ENCODE measurements around the gene MAP7. TPM values are rescaled to one million over a fixed set of nuclear protein-coding genes. Genes with fewer than 3 reads are reported as not detected.

The MAP7 gene
- total RNA-seq, 1 donor from 2014 or later: 0.77 TPM

DNA sequence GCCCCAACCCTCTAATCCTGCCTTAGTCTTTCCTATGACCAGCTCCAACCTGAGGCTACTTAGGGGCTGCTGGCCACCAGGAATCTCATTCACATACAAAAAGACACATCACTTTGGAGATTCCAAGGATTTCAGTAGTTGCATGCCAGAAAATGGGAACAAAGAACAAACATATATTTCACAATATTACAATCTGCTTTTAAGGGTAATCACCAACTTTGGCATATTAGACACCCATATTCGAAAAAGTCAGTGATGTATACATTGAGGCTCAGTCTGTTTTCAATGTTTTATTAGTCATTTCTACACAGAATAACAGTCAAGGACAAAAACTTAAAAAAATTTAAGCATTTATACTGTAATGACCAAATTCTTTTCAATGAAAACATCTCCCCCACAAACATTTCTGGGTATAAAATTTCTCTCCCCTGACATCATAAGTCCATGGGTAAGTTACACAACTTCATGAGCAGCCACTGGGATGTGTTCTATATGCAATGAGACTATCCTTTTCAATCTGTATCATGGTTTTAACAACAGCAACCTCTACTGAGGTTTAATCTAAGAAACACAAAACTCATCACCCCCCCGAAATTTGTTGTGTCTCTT is 103.5 kb downstream of the MAP7 start:
- no peak for DNase-seq (ENCODE audit: low spot score)

DNA sequence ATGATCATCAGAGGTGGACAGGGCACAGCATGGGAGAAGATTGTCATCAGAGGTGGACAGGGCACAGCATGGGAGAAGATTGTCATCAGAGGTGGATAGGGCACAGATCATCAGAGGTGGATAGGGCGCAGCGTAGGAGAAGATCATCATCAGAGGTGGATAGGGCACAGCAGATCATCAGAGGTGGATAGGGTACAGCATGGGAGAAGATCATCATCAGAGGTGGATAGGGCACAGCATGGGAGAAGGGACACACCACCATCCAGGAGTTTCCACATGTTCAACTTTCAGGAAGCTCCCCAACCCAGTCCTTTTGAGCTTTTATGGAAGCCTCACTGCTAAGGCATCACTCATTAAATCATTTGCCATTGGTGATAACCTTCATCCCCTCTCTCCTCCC is 104.1 kb downstream of the MAP7 start:
- Mint-ChIP-seq H3K27ac (ENCODE audit: unreplicated experiment) (no peak overlapping the region), H3K4me1 (ENCODE audit: low read depth) (no peaks in the 10 kb centered on the region)

More for the DNA sequence above, 103.5 kb downstream of the MAP7 start:
- H3K27me3 Mint-ChIP-seq (ENCODE audit: low read depth): peaks cover 17% of the 10 kb centered on the region
- peaks cover 7% of the 10 kb centered on the region for H3K9me3 Mint-ChIP-seq (ENCODE audit: low read depth)
- TF ChIP-seq, protein P1, sequence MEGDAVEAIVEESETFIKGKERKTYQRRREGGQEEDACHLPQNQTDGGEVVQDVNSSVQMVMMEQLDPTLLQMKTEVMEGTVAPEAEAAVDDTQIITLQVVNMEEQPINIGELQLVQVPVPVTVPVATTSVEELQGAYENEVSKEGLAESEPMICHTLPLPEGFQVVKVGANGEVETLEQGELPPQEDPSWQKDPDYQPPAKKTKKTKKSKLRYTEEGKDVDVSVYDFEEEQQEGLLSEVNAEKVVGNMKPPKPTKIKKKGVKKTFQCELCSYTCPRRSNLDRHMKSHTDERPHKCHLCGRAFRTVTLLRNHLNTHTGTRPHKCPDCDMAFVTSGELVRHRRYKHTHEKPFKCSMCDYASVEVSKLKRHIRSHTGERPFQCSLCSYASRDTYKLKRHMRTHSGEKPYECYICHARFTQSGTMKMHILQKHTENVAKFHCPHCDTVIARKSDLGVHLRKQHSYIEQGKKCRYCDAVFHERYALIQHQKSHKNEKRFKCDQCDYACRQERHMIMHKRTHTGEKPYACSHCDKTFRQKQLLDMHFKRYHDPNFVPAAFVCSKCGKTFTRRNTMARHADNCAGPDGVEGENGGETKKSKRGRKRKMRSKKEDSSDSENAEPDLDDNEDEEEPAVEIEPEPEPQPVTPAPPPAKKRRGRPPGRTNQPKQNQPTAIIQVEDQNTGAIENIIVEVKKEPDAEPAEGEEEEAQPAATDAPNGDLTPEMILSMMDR (IDR thresholded peaks at IDR 0.05): no peak
- H3K4me3 Mint-ChIP-seq (ENCODE audit: unreplicated experiment): no peak overlapping the region
- no peaks in the 10 kb centered on the region for H3K4me1 Mint-ChIP-seq (ENCODE audit: low read depth)
- H3K36me3 Mint-ChIP-seq (ENCODE audit: low read depth): no peaks in the 10 kb centered on the region
- no peak overlapping the region for H3K27ac Mint-ChIP-seq (ENCODE audit: unreplicated experiment)

DNA sequence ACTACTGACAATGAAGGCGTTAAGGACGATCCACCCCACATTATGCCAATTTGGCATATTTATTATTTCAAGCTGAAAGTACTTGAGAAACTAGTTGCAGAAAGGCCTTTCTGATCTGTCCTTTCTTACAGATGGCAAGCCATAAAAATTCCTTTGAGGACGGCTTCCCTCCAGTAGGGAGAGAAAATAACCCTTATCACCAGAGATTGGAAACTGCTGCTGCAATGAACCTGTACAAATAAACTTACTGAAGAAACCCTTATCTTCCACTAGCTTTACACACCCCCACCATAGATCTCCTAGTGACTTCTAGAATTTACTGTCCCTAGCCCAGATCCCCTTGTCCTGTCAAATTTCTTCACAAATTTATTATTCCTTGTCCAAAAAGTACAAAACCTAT is 105.2 kb downstream of the MAP7 start:
- H3K9me3 Mint-ChIP-seq (ENCODE audit: low read depth): no peaks in the 10 kb centered on the region
- TF ChIP-seq, protein P1 (IDR thresholded peaks at IDR 0.05): no peak
- no peak overlapping the region for H3K4me3 Mint-ChIP-seq (ENCODE audit: unreplicated experiment)
- no peaks in the 10 kb centered on the region for H3K4me1 Mint-ChIP-seq (ENCODE audit: low read depth)
- no peak for DNase-seq (ENCODE audit: low spot score)
- H3K27me3 Mint-ChIP-seq (ENCODE audit: low read depth): peaks cover 17% of the 10 kb centered on the region
- no peaks in the 10 kb centered on the region for H3K36me3 Mint-ChIP-seq (ENCODE audit: low read depth)
- H3K27ac Mint-ChIP-seq (ENCODE audit: unreplicated experiment): no peak overlapping the region

More for the DNA sequence above, 104.1 kb downstream of the MAP7 start:
- TF ChIP-seq, protein P1 (IDR thresholded peaks at IDR 0.05): no peak
- Mint-ChIP-seq H3K4me3 (ENCODE audit: unreplicated experiment) (no peak overlapping the region), H3K27me3 (ENCODE audit: low read depth) (peaks cover 17% of the 10 kb centered on the region), H3K36me3 (ENCODE audit: low read depth) (no peaks in the 10 kb centered on the region), H3K9me3 (ENCODE audit: low read depth) (peaks cover 3% of the 10 kb centered on the region)
- DNase-seq (ENCODE audit: low spot score): no peak

GRCh38 chr6:136440203-136440602 is 110.0 kb downstream of the MAP7 start:
- Mint-ChIP-seq H3K27ac (ENCODE audit: unreplicated experiment) (no peak overlapping the region), H3K36me3 (ENCODE audit: low read depth) (no peaks in the 10 kb centered on the region), H3K9me3 (ENCODE audit: low read depth) (no peaks in the 10 kb centered on the region), H3K27me3 (ENCODE audit: low read depth) (peaks cover 7% of the 10 kb centered on the region), H3K4me3 (ENCODE audit: unreplicated experiment) (no peak overlapping the region), H3K4me1 (ENCODE audit: low read depth) (no peaks in the 10 kb centered on the region)
- TF ChIP-seq, protein P1 (IDR thresholded peaks at IDR 0.05): no peak
- no peak for DNase-seq (ENCODE audit: low spot score)

DNA sequence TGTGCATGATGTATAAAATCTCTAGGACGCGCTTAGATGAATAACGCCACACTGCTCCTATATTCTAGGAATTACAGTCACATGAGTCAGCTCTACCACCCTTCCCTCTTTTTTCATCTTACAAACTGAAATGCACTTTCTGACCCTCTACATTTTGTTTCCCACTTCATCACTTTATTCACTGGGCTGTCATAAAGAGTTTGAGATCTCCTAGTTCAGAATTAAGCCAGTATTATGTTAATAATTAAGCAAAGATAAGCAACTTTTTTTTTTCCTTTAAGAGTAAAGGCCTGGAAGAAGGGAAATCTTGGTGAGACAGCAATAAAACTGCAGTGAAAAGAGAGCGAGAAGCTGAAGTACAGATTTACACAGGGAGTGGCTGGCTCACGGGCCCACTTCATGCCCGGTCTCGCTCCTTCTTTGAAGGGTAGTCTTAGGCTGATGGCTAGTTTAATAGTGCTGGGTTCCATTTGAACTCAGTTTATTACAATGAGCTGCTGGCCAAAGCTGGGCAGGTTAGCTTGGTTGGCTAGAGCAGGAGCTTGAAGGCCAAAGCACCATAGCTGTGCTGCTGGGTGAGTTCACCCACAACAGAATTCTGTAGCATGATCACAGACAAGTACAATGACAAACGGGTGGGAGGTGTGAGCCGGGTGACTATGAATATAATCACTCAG is 110.6 kb downstream of the MAP7 start:
- H3K36me3 Mint-ChIP-seq (ENCODE audit: low read depth): no peaks in the 10 kb centered on the region
- H3K4me1 Mint-ChIP-seq (ENCODE audit: low read depth): no peaks in the 10 kb centered on the region
- H3K27me3 Mint-ChIP-seq (ENCODE audit: low read depth): peaks cover 2% of the 10 kb centered on the region
- no peak overlapping the region for H3K27ac Mint-ChIP-seq (ENCODE audit: unreplicated experiment)
- no peaks in the 10 kb centered on the region for H3K9me3 Mint-ChIP-seq (ENCODE audit: low read depth)
- DNase-seq (ENCODE audit: low spot score): no peak
- TF ChIP-seq, protein P1 (IDR thresholded peaks at IDR 0.05): no peak
- no peak overlapping the region for H3K4me3 Mint-ChIP-seq (ENCODE audit: unreplicated experiment)
